ENCODE data around the gene ARL10. TPM values are rescaled to one million over a fixed set of nuclear protein-coding genes. Genes with fewer than 3 reads are reported as not detected.
A peak's percentile ranks its signal among the peaks of the same experiment; 100 is the strongest.

ARL10 gene
- total RNA-seq, 4 donors from 2014 or later = 0.53 to 6.2 (median 2.5) TPM

DNA sequence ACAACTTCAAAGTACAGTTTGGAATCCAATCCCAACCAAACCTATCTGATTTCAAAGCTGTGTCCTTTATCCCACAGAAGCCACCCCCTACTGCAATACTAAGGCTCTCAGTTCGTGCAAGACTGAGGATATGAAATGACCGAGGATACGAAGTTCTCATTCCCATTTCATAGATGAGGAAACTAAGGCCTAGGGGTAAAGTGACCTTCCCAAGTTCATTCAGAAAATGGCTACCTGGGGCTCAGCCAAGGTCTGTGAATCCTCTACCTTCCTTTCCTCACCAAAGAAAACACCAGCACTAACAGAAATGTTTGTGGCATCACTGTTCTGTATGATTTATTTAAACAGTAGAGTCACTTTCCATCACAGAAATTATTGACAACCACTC is 9.1 kb upstream of the ARL10 start:
- H3K27ac ChIP-seq = no peak overlapping the region
- no peak overlapping the region for H3K4me3 ChIP-seq
- peaks cover 0 to 63% (median 0%) of the 10 kb centered on the region in 3 donors for H3K36me3 ChIP-seq
- DNase-seq = no peak
- no peaks in the 10 kb centered on the region for H3K9me3 ChIP-seq
- no peak for TF ChIP-seq POLR2A (IDR thresholded peaks at IDR 0.05)
- TF ChIP-seq, protein P1, sequence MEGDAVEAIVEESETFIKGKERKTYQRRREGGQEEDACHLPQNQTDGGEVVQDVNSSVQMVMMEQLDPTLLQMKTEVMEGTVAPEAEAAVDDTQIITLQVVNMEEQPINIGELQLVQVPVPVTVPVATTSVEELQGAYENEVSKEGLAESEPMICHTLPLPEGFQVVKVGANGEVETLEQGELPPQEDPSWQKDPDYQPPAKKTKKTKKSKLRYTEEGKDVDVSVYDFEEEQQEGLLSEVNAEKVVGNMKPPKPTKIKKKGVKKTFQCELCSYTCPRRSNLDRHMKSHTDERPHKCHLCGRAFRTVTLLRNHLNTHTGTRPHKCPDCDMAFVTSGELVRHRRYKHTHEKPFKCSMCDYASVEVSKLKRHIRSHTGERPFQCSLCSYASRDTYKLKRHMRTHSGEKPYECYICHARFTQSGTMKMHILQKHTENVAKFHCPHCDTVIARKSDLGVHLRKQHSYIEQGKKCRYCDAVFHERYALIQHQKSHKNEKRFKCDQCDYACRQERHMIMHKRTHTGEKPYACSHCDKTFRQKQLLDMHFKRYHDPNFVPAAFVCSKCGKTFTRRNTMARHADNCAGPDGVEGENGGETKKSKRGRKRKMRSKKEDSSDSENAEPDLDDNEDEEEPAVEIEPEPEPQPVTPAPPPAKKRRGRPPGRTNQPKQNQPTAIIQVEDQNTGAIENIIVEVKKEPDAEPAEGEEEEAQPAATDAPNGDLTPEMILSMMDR (IDR thresholded peaks at IDR 0.05) = no peak
- H3K4me1 ChIP-seq = peaks cover 0 to 10% (median 4%) of the 10 kb centered on the region in 4 donors
- H3K27me3 ChIP-seq = no peaks in the 10 kb centered on the region

DNA sequence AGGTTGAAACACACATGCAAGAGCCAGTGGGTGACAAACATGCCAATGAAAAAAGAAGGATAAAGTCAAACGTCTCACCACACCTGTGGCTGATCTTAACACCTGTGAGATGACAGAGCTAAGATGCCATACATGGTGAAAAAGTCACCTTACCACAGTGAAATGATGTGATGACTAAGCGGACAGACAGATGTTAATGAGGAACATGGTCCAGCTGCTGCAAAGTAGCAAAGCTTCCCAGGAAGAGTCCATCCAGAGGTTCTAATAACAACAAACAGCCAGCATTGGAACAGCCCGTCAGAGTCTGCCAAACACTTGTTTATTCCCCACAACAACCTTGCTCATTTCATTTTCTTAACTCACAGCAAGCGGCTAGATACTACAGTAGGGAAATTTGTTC is 5.6 kb upstream of the ARL10 start:
- TF ChIP-seq, protein P1 (IDR thresholded peaks at IDR 0.05) = no peak
- no peak for TF ChIP-seq POLR2A (IDR thresholded peaks at IDR 0.05)
- Histone ChIP-seq H3K9me3 (no peaks in the 10 kb centered on the region), H3K36me3 (peaks cover 0 to 29% (median 0%) of the 10 kb centered on the region in 3 donors), H3K27ac (no peak overlapping the region), H3K4me1 (peaks cover 0 to 17% (median 5%) of the 10 kb centered on the region in 4 donors), H3K27me3 (no peaks in the 10 kb centered on the region), H3K4me3 (no peak overlapping the region)
- DNase-seq = no peak

DNA sequence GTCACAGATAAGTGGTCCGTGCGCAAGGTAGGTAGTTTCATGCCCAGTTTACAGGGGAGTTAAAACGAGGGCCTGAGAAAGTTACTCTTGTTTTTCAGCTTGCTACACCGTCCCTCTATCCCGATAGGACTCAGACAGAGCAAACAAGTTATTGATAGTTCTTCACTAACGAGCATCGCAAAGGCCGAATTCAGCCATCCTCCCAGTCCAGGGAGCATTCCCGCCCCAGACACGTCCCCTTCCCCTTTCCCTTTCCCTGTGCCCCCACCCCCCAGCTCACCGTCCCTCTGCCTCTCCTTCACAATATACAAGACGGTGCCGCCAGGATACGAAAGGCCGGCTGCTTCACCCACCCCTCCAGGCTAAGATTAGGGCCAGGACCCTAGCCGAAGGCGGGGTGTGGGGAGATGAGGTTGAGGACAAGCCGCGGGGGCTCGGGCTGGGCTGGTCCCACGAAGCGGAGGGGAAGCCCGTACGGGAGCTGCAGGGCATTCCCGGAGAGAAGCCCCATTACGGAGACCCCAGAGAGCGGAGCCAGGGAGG is 4.3 kb upstream of the ARL10 start:
- Histone ChIP-seq H3K36me3 (peaks cover 0 to 19% (median 0%) of the 10 kb centered on the region in 3 donors), H3K27ac (peak overlapping the region; percentile 76 to 84 (median 79)), H3K9me3 (no peaks in the 10 kb centered on the region), H3K27me3 (no peaks in the 10 kb centered on the region), H3K4me1 (peaks cover 0 to 25% (median 12%) of the 10 kb centered on the region in 4 donors), H3K4me3 (peak overlapping the region; percentile 82 to 98 (median 90))
- no peak for TF ChIP-seq POLR2A (IDR thresholded peaks at IDR 0.05)
- TF ChIP-seq, protein P1 (IDR thresholded peaks at IDR 0.05) = no peak
- peak in 2 of 3 donors; percentile 35 to 59 for DNase-seq

DNA sequence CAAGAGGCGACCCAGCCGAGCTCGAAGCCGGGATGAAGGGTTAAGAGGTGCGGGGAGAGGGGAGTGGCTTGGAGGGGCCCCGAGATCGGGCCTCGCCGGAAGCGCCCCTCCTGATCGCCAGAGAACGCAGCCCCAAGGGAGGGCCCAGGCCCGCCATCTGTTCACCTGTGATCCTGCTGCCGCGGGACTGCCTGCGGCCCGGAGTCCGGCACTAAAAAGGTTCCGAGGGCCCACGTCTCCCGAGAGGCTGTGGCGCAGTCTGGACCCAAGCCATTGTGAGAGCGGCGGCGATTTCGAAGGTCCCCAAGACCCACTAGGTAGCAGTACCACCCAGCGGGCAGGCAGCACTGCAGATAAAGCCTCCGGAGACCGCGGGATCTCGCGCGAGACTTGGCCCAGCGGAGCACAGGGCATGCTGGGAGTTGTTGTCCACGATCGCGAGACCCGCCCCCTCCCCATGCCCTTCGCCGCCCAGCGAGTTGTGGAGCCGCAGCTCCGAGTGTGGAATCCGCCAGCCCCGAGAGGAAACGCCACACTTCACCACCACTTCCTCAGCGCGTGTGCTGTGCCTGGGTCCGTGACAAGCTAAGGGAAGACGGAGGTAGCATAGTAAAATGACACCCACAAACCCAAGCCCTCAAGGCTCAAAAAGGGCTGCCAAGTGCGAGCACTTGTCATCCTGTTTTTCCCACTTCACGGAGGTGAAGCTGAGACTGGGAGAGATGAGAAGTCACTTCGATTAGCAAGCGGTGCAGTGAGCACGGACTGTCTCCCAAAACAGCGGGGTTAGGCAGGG is 3.7 kb upstream of the ARL10 start, which contains the start of gene KIAA1191:
TSS of gene KIAA1191 (minus strand) at position 328 of the 796 bp plus-strand sequence. CDS start 2,256 bp downstream, outside the sequence.
- DNase-seq = peak; percentile 96 to 99 (median 98)
- Histone ChIP-seq H3K27ac (peak within 1 kb of the TSS; percentile 76 to 84 (median 79)), H3K9me3 (no peaks in the 10 kb centered on the region), H3K4me1 (peaks cover 0 to 26% (median 14%) of the 10 kb centered on the region in 4 donors), H3K36me3 (peaks cover 0 to 19% (median 0%) of the 10 kb centered on the region in 3 donors), H3K4me3 (peak within 1 kb of the TSS; percentile 82 to 98 (median 90)), H3K27me3 (no peaks in the 10 kb centered on the region)
- peak; percentile 77 to 92 for TF ChIP-seq POLR2A (IDR thresholded peaks at IDR 0.05)
- TF ChIP-seq, protein P1 (IDR thresholded peaks at IDR 0.05) = peak in 5 of 6 experiments; percentile 7 to 47 (median 25)

DNA sequence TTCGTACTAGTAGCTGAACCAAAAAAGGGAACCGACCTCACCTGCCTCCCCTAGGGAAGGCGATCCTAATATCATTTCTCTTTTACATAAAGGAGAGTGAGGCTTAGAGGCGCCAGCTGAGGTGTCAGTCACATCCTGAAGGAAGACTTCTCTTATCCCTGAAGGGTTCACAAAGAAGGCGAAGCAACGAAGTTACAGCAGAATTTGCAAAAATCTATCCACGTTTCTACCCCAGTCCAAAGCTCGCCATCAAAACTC is 3.1 kb upstream of the ARL10 start:
- Histone ChIP-seq H3K4me1 (peaks cover 0 to 26% (median 14%) of the 10 kb centered on the region in 4 donors), H3K9me3 (no peaks in the 10 kb centered on the region), H3K4me3 (peak overlapping the region; percentile 82 to 98 (median 90)), H3K27ac (peak overlapping the region; percentile 76 to 84 (median 79)), H3K36me3 (peaks cover 0 to 15% (median 0%) of the 10 kb centered on the region in 3 donors), H3K27me3 (no peaks in the 10 kb centered on the region)
- no peak for DNase-seq
- TF ChIP-seq POLR2A (IDR thresholded peaks at IDR 0.05) = no peak
- TF ChIP-seq, protein P1 (IDR thresholded peaks at IDR 0.05) = no peak
